Kidney (tissue), 22 donors: Measurements from ENCODE around the gene ATF7IP. TPM values are rescaled to one million over a fixed set of nuclear protein-coding genes. Genes with fewer than 3 reads are reported as not detected.
"Not testable (repeated sequence)": the region's sequence is repeated elsewhere in the genome, so short reads cannot be mapped to it uniquely, and the experiment has no call there.

Experiments used
- DNase-seq, 5 donors: peaks; one replicate each; pipeline ENCODE4 v3.0.0-alpha.2; 2013 to 2020
- FAIRE-seq: peaks from 2 replicates; lab custom pipeline; 2012; peaks lifted over from hg19 to GRCh38; lab: Jason Lieb, UNC
- H3K27ac ChIP-seq, 2 donors: one replicate each; pipeline ENCODE4 v1.7.0; 2013; ENCODE audit warnings: low read depth in 2 of 2, low read length in 2 of 2, inconsistent platforms in 1 of 2
- H3K27me3 ChIP-seq: one replicate; pipeline ENCODE4 v1.7.1; 2013; ENCODE audit warnings: low read length, inconsistent platforms; ENCODE audit not compliant: control insufficient read depth, insufficient read depth
- H3K36me3 ChIP-seq, 3 donors: one replicate each; pipeline versions ENCODE4 v1.7.0 to v1.7.1; 2013; ENCODE audit warnings: low read length in 3 of 3, control low read depth in 1 of 3, inconsistent platforms in 1 of 3; ENCODE audit not compliant: insufficient read depth in 3 of 3, control insufficient read depth in 2 of 3
- H3K4me1 ChIP-seq, 3 donors: one replicate each; pipeline versions ENCODE4 v1.7.0 to v1.7.1; 2013; ENCODE audit warnings: low read length in 3 of 3, inconsistent platforms in 1 of 3, low read depth in 1 of 3; ENCODE audit not compliant: control insufficient read depth in 2 of 3, insufficient read depth in 2 of 3
- H3K4me3 ChIP-seq, 3 donors: one replicate each; pipeline versions ENCODE4 v1.7.0 to v1.8.1; 2013; ENCODE audit warnings: low read length in 3 of 3, control low read depth in 1 of 3, inconsistent platforms in 1 of 3
- H3K9ac ChIP-seq, 3 donors: one replicate each; pipeline versions ENCODE4 v1.7.0 to v1.7.1; 2013; ENCODE audit warnings: low read length in 3 of 3, control low read depth in 1 of 3, inconsistent platforms in 1 of 3
- H3K9me3 ChIP-seq, 3 donors: one replicate each; pipeline versions ENCODE4 v1.7.0 to v1.7.1; 2013; ENCODE audit warnings: low read length in 3 of 3, control low read depth in 1 of 3, inconsistent platforms in 1 of 3; ENCODE audit not compliant: control insufficient read depth in 2 of 3, insufficient read depth in 1 of 3
- intact Hi-C: fragments of 100-400 bp; cut with DNase I; formaldehyde crosslinking; loops from one replicate; pipeline ENCODE4 v1.11.1; 2022
- long read RNA-seq, 10 donors: library from polyadenylated mRNA in 1 of 10; unstranded in 1 of 10; transcript quantifications; one replicate each; pipeline ENCODE4 v2.0.0 and lab custom pipeline, GENCODE V29; 2021 to 2026
- polyA plus RNA-seq: library from polyadenylated mRNA; stranded (reverse); fragments of 350-450 nt; fragmentation: Illumina TruSeq; extraction: RNeasy Lipid Tissue Mini Kit (QIAGEN cat#74804); gene quantifications from one replicate; pipeline ENCODE4 v1.2.3, GENCODE V29; 2014; ENCODE audit warnings: low read depth, low replicate concordance; ENCODE audit not compliant: insufficient read depth
- total RNA-seq: library from RNA; stranded (reverse); fragmentation: NEBNext Ultra II Directional; extraction: Animal tissue kit (Norgen Biotek cat#: 25700); gene quantifications from one replicate; pipeline ENCODE4 v1.2.1, GENCODE V29; 2021
- TF ChIP-seq, protein P1 (sequence below): IDR thresholded peaks from 3 replicates; pipeline ENCODE4 v1.5.1; 2012; ENCODE audit warnings: mild to moderate bottlenecking, moderate library complexity, borderline replicate concordance; ENCODE audit not compliant: insufficient read depth; ENCODE audit errors: extremely low read depth
- donor health status: control.
- donor health status: control.
- donor health status: control.
- donor health status: control.
- donor health status: control.
- donor health status: DM: yes; HTN: yes; CAD: no.
- donor health status: Normal renal cell carcinoma (clear cell type).

The ATF7IP gene, protein sequence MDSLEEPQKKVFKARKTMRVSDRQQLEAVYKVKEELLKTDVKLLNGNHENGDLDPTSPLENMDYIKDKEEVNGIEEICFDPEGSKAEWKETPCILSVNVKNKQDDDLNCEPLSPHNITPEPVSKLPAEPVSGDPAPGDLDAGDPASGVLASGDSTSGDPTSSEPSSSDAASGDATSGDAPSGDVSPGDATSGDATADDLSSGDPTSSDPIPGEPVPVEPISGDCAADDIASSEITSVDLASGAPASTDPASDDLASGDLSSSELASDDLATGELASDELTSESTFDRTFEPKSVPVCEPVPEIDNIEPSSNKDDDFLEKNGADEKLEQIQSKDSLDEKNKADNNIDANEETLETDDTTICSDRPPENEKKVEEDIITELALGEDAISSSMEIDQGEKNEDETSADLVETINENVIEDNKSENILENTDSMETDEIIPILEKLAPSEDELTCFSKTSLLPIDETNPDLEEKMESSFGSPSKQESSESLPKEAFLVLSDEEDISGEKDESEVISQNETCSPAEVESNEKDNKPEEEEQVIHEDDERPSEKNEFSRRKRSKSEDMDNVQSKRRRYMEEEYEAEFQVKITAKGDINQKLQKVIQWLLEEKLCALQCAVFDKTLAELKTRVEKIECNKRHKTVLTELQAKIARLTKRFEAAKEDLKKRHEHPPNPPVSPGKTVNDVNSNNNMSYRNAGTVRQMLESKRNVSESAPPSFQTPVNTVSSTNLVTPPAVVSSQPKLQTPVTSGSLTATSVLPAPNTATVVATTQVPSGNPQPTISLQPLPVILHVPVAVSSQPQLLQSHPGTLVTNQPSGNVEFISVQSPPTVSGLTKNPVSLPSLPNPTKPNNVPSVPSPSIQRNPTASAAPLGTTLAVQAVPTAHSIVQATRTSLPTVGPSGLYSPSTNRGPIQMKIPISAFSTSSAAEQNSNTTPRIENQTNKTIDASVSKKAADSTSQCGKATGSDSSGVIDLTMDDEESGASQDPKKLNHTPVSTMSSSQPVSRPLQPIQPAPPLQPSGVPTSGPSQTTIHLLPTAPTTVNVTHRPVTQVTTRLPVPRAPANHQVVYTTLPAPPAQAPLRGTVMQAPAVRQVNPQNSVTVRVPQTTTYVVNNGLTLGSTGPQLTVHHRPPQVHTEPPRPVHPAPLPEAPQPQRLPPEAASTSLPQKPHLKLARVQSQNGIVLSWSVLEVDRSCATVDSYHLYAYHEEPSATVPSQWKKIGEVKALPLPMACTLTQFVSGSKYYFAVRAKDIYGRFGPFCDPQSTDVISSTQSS
- total RNA-seq, result 97.1 TPM
- polyA plus RNA-seq, result 6.3 TPM
- long read RNA-seq, donor 1, full-length matches to known transcripts, result 4 of 4 reads
- long read RNA-seq, donor 1, partial matches to known transcripts, result 0 of 4 reads
- long read RNA-seq, donor 1, other reads (novel, unspliced or antisense), result 0 of 4 reads
- long read RNA-seq, donor 2, partial matches to known transcripts, result 94 of 110 reads
- long read RNA-seq, donor 2, other reads (novel, unspliced or antisense), result 15 of 110 reads
- long read RNA-seq, donor 3, full-length matches to known transcripts, result 3 of 8 reads
- long read RNA-seq, donor 3, partial matches to known transcripts, result 5 of 8 reads
- long read RNA-seq, donor 3, other reads (novel, unspliced or antisense), result 0 of 8 reads
- long read RNA-seq, donor 4, full-length matches to known transcripts, result 5 of 5 reads
- long read RNA-seq, donor 4, partial matches to known transcripts, result 0 of 5 reads
- long read RNA-seq, donor 4, other reads (novel, unspliced or antisense), result 0 of 5 reads
- long read RNA-seq, donor 5, full-length matches to known transcripts, result 1 of 1 reads
- long read RNA-seq, donor 5, partial matches to known transcripts, result 0 of 1 reads
- long read RNA-seq, donor 5, other reads (novel, unspliced or antisense), result 0 of 1 reads
- long read RNA-seq, donor 6, full-length matches to known transcripts, result 2 of 2 reads
- long read RNA-seq, donor 6, partial matches to known transcripts, result 0 of 2 reads
- long read RNA-seq, donor 6, other reads (novel, unspliced or antisense), result 0 of 2 reads
- long read RNA-seq, donor 7, full-length matches to known transcripts, result 2 of 15 reads
- long read RNA-seq, donor 7, partial matches to known transcripts, result 4 of 15 reads
- long read RNA-seq, donor 7, other reads (novel, unspliced or antisense), result 9 of 15 reads
- long read RNA-seq, donor 8, partial matches to known transcripts, result 39 of 67 reads
- long read RNA-seq, donor 8, other reads (novel, unspliced or antisense), result 28 of 67 reads
- long read RNA-seq, donor 9, result 0 reads
- long read RNA-seq, donor 10, result 0 reads

- FAIRE-seq (peak; percentile 98), DNase-seq (peak; percentile 96 to 99 (median 98))
- Histone ChIP-seq H3K4me3 (peak within 1 kb of the TSS; percentile 78 to 88 (median 79)), H3K9me3 (no peaks in the 10 kb centered on the region), H3K36me3 (no peaks in the 10 kb centered on the region), H3K9ac (peak within 1 kb of the TSS; percentile 54 to 86 (median 63)), H3K27ac (peak within 1 kb of the TSS; percentile 98 to 99), H3K4me1 (peaks cover 0 to 11% (median 0%) of the 10 kb centered on the region in 3 donors), H3K27me3 (no peaks in the 10 kb centered on the region)
- intact Hi-C loops, result loop anchor here (5.0 kb wide), 1 partner anchor 37 kb away; no protein-coding TSS in a partner anchor
- TF ChIP-seq, protein P1, sequence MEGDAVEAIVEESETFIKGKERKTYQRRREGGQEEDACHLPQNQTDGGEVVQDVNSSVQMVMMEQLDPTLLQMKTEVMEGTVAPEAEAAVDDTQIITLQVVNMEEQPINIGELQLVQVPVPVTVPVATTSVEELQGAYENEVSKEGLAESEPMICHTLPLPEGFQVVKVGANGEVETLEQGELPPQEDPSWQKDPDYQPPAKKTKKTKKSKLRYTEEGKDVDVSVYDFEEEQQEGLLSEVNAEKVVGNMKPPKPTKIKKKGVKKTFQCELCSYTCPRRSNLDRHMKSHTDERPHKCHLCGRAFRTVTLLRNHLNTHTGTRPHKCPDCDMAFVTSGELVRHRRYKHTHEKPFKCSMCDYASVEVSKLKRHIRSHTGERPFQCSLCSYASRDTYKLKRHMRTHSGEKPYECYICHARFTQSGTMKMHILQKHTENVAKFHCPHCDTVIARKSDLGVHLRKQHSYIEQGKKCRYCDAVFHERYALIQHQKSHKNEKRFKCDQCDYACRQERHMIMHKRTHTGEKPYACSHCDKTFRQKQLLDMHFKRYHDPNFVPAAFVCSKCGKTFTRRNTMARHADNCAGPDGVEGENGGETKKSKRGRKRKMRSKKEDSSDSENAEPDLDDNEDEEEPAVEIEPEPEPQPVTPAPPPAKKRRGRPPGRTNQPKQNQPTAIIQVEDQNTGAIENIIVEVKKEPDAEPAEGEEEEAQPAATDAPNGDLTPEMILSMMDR, result peak; percentile 33
Observed at GRCh38 chr12:14365294-14366208, at the start of gene ATF7IP. ATF7IP (plus strand) TSS chr12:14365682; CDS start chr12:14423916, 58,234 bp downstream.

DNA sequence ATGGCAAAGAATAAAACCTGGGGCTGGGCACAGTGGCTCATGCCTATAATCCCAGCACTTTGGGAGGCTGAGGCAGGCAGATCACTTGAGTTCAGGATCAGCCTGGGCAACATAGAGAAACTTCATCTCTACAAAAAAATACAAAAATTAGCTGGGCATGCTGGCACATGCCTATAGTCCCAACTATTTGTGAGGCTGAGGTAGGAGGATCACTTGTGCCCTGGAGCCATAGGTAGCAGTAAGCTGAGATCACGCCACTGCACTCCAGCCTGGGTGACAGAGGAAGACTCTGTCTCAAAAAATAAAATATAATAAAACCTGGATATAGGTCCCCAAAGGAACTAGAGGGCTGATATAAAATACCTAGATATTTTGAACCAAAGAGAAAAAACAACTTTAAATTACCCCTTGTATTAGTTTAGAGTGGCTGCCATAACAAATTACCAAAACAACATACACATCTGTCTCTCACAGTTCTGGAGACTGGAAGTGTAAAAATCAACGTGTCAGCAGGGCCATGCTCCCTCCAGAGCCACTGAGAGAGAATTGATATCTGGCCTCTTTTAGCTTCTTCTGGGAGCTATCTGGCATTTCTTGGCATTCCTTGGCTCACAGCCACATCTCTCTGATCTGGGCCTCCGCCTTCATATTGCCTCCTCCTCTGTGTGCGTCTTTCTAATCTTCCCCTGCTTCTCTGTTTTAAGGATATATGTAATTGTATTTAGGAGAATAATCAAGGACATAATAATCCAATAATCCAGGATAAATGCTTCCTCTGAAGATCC is 47.9 kb upstream of the ATF7IP start:
- TF ChIP-seq, protein P1, result no peak
- Histone ChIP-seq H3K4me1 (no peaks in the 10 kb centered on the region), H3K27me3 (no peaks in the 10 kb centered on the region), H3K9ac (no peak overlapping the region), H3K4me3 (no peak overlapping the region), H3K36me3 (no peaks in the 10 kb centered on the region), H3K9me3 (no peaks in the 10 kb centered on the region), H3K27ac (no peak overlapping the region)
- no peak for FAIRE-seq
- no peak for DNase-seq
- intact Hi-C loops, result no loop called here

DNA sequence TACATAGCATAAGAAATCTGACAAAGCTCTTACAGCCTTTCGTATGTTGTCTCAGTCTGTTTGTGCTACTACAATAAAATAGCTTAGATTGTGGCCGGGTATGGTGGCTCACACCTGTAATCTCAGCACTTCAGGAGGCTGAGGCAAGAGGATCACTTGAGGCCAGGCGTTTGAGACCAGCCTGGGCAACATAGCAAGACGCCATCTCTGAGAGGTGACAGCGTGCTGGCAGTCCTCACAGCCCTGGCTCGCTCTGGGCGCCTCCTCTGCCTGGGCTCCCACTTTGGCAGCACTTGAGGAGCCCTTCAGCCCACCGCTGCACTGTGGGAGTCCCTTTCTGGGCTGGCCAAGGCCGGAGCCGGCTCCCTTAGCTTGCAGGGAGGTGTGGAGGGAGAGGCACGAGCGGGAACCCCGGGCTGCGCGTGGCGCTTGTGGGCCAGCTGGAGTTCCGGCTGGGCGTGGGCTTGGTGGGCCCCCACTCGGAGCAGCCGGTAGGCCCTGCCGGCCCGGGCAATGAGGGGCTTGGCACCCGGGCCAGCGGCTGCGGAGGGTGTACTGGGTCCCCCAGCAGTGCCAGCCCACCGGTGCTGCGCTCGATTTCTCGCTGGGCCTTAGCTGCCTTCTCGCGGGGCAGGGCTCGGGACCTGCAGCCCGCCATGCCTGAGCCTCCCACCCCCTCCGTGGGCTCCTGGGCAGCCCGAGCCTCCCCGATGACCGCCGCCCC is 45.6 kb upstream of the ATF7IP start:
- H3K27me3 ChIP-seq, H3K36me3 ChIP-seq, H3K9ac ChIP-seq, H3K4me1 ChIP-seq, FAIRE-seq, H3K27ac ChIP-seq, H3K4me3 ChIP-seq, intact Hi-C loops, H3K9me3 ChIP-seq, DNase-seq: not testable (repeated sequence)
